A172 (cell line): ENCODE data around the gene IFT122. TPM values are rescaled to one million over a fixed set of nuclear protein-coding genes. Genes with fewer than 3 reads are reported as not detected.
"Not testable (repeated sequence)": the region's sequence is repeated elsewhere in the genome, so short reads cannot be mapped to it uniquely, and the experiment has no call there.

Experiments
- DNase-seq: peaks from one replicate; pipeline ENCODE4 v3.0.0-alpha.2; 2015; ENCODE audit warnings: low spot score
- total RNA-seq: library from RNA; depleted of rRNA; stranded (reverse); fragments of >200 nt; shearing (Covaris generic); gene quantifications from 2 replicates; pipeline ENCODE4 v1.2.3, GENCODE V29; 2014

The IFT122 gene
- total RNA-seq, 1 experiment from 2014 or later: 22.3 TPM

GRCh38 chr3:129535075-129535474, 95.1 kb downstream of the IFT122 start:
- DNase-seq: no peak

GRCh38 chr3:129536374-129536667, 96.3 kb downstream of the IFT122 start:
- no peak for DNase-seq

- DNase-seq: no peak
Measured at GRCh38 chr3:129536804-129537203, 96.8 kb downstream of the IFT122 start.

DNA sequence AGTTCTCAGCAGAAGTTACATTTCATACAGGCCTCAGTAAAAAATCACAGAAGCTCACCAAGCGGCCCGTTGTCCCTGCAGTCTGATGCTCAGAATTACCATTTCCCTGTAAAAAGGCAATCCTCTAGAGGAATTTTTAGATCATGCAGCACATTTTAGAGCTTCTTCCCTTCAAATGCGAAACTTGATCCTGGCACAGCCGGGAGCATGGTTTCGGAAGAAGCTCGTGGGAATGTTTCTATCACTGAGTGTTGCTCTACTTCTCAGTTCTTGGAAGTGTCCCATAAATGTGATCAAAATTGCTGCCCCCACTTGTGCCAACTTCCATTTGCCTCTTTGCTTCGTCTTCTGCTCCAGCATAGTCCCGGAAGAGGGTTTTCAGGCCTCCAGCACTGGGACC, 99.2 kb downstream of the IFT122 start:
- no peak for DNase-seq

- no peak for DNase-seq
Measured at GRCh38 chr3:129540776-129541516, 100.9 kb downstream of the IFT122 start.

DNA sequence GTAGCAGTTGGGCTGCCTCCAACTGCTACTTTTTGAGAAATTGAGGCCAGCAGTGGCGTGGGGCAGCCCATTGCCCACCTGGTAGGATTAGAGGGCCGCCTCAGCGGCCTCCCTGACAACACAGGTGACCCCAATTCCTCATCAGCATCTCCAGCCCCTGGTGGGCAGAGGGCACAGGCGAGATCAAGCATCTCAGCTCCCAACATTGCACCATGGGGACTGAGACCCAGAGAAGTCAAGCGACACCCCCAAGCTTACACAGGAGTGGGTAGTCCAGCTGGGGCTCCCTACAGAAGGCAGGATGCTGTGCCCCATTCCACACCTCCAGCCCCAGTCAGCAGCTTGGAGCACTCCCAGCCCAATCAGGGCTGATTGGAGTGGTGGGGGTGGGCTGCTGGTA, 102.7 kb downstream of the IFT122 start:
- no peak for DNase-seq

GRCh38 chr3:129543156-129543790, 103.2 kb downstream of the IFT122 start, which contains the start of gene H1-8:
Gene H1-8 (plus strand): TSS chr3:129543175. CDS start chr3:129543219, 44 bp downstream.
- no peak for DNase-seq

DNA sequence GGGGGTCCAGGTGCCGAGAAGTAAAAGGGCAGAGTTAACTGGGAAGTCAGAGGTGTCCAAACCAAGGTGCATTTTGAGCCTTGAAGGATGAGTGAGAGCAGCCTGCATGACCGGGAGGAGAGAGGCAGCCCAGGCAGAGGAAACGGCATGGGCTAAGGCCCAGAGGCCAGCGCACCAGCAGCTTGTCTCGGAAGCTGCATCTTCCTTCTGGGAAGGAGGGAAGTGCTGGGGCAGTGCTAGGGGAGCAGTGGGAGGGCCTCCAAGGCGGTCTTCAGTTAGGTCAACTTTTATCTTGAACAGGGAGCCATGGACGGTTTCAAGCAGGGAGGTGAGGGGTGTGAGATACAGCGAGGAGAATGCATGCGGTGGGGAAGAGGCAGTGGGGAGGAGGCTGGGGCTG, 104.0 kb downstream of the IFT122 start:
- DNase-seq: no peak

GRCh38 chr3:129545951-129546350, 105.9 kb downstream of the IFT122 start:
- DNase-seq: not testable (repeated sequence)

GRCh38 chr3:129547241-129547640, 107.2 kb downstream of the IFT122 start:
- no peak for DNase-seq

GRCh38 chr3:129548104-129548965, 108.3 kb downstream of the IFT122 start:
- no peak for DNase-seq

GRCh38 chr3:129549006-129549800, 109.2 kb downstream of the IFT122 start:
- peak; percentile 80 for DNase-seq

DNA sequence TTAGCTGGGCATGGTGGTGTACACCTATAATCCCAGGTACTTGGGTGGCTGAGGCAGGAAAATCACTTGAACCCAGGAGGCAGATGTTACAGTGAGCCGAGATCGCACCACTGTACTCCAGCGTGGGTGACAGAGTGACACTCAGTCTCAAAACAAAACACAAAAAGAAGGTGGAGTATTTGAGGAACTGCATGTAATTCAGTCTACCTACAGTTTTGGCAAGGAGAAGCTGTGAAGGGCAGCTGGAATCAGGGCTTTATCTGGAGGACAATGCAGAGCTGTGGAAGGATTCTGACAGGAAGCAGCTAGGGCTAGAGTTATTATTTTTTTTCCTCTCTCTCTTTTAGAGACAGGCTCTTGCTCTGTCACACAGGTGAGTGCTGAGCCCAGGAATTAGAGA, 109.8 kb downstream of the IFT122 start:
- DNase-seq: no peak

GRCh38 chr3:129552287-129553050, 112.4 kb downstream of the IFT122 start:
- peak; percentile 63 for DNase-seq

DNA sequence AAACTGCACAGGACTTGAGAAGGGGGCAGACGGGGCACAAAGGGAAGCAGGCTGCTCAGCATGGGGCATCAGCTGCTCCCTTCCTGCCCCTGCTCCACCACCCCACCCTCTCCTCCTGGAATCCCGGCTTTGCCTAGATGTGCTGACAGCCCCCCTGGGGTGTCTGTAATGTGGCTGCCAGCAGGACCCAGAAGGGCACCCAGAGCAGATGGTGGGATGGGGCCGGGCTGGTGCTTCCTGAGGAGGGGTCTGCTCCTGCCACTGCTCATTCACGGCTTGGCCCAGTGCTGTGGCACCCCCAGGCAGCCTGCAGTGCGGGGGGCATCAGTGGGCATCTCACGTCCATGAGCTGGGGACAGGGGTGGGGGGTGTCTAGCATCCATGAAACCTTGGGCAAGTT, 113.1 kb downstream of the IFT122 start:
- no peak for DNase-seq

DNA sequence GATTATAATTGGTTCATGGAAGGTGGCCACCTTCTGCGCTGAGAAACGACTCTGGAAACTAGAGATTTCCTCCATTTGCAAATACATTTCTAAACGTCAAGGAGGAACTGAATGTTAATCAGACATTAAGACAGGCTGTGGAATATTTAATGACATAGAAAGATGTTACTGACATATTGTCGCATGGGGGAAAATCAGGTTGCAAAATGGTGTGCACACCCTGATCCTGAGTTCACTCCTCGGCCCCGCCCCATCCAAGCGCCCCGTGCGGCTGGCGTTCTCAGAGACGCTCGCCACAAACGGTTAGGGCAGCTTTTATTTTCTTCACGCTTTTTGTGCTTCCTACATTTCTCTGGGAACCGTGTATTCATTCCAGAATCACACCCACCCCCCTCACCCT, 113.7 kb downstream of the IFT122 start:
- DNase-seq: no peak

- DNase-seq: no peak
Measured at GRCh38 chr3:129554356-129555152, 114.5 kb downstream of the IFT122 start.

DNA sequence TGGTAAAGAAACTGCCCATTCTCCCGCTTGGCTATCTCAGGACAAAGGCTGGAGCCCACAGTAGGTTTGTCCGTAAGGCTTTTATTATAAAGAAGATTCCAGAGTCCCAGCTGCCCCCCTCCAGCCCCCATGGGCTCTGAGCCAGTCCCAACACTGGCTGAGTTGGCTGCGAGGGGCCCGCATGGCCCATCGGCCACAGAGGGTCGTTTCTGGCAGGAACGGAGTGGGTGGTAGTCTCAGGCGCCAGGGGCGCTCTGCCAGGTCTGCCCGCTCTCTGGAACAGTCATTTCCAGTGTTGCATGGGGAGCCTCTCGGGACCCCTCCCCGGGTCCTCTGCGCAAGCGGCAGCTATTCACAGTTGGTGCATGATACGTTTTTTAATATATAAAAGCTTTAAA, 115.1 kb downstream of the IFT122 start:
- DNase-seq: no peak

DNA sequence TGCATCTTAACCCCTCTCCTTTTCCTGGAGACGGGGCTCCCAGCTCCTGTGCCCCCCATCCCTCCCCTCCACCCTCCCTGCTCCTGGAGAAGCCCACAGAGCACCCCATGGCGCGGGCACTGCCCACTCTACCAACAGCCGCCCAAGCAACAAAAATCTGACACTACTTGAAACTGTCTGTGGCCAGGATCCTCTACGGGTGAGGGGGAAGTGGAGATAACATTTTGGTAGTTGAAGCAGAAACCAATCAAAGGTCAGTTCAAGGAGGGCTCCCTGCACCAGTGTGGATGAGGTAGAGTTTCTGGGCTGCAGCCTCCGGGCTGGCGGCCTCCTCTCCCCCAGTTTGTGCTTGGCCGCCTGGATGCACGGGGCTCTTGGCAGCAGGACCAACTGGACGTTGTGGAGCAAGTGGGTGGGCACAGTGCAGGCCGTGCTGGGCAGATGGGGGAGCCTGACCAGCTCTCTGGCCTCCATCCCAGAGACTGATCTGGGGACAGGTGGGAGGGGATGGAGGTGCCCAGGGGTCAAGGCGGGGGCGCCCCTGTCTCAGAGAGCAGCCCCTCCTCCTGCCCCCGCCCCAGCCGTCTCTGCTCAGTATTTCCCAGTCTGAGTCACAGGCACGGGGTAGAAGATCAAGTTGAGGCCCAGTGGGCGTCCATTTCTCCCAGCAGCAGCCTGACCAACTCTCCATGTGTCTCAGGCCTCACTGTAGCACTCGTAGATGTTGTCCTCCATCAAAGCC, 115.8 kb downstream of the IFT122 start:
- DNase-seq: no peak

- no peak for DNase-seq
Measured at GRCh38 chr3:129556358-129556695, 116.3 kb downstream of the IFT122 start.
